ENCODE data around the gene ACAA1. TPM values are rescaled to one million over a fixed set of nuclear protein-coding genes. Genes with fewer than 3 reads are reported as not detected.

Gene ACAA1
- total RNA-seq, 1 experiment from 2014 or later, result 44.3 TPM

DNA sequence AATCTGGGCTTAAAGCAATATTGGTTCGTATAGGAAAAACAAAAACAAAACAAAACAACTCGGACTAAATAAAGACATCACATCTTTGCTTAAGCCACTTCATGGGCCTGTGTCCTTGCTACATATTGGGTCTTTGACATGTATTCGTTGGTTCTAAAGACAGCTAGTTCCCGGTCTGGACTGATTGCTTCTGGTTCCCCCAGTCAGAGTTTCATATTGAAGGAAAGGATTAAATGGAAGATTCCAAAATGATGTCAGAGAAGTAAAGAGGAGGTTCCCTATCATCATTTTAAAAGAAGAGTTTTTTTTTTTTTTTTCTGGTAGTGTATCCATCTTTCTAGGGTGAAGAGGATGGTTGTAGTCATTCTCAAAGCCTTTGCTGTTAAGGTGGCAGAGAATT is 30.7 kb upstream of the ACAA1 start:
- Mint-ChIP-seq H3K9me3 (no peaks in the 10 kb centered on the region), H3K27ac (0 out of 7 replicates have a peak overlapping the region, but pooled peaks of 1 of the 3 experiments have one; percentile 39), H3K4me3 (peak overlapping the region in 1 of 2 experiments; percentile 36; a peak in 2 of 5 replicates), H3K27me3 (ENCODE audit: low read depth) (0 out of 2 replicates have a peak, but pooled peaks cover 3% of the 10 kb centered on the region), H3K4me1 (peaks cover 21 to 24% of the 10 kb centered on the region in 2 experiments), H3K36me3 (ENCODE audit: insufficient read depth in 1 of 3, low read depth in 3 of 3) (peaks cover 0 to 4% (median 0%) of the 10 kb centered on the region in 3 experiments; a peak in 1 of 7 replicates)
- H3K9ac ChIP-seq (ENCODE audit: extremely low read depth, insufficient read length, low read length), result no peak overlapping the region
- H3K27ac ChIP-seq (ENCODE audit: insufficient read length, low read depth, low read length), result no peak overlapping the region
- no peak overlapping the region for H2BK5ac ChIP-seq (ENCODE audit: insufficient read length, low read length)
- no peak overlapping the region for H3K14ac ChIP-seq (ENCODE audit: insufficient read depth, low read length)
- no peaks in the 10 kb centered on the region for H3K27me3 ChIP-seq (ENCODE audit: insufficient read depth, low read length)
- H3K4ac ChIP-seq (ENCODE audit: low read depth, low read length), result no peak overlapping the region
- no peak overlapping the region for H3T11ph ChIP-seq (ENCODE audit: low read length)
- no peak overlapping the region for H3K23ac ChIP-seq (ENCODE audit: insufficient read length, low read depth, low read length)
- no peak overlapping the region for H3K56ac ChIP-seq (ENCODE audit: insufficient read length, low read depth, low read length)
- H4K20me1 ChIP-seq (ENCODE audit: control insufficient read depth, insufficient read depth, insufficient read length), result no peaks in the 10 kb centered on the region
- H3K23me2 ChIP-seq (ENCODE audit: insufficient read length, low read depth, low read length, poor library complexity, severe bottlenecking), result peaks cover 3% of the 10 kb centered on the region
- no peak overlapping the region for H3K18ac ChIP-seq (ENCODE audit: insufficient read length, low read depth, low read length)
- no peak overlapping the region for H4K5ac ChIP-seq (ENCODE audit: insufficient read length, low read depth, low read length)
- no peak overlapping the region for H4K91ac ChIP-seq (ENCODE audit: insufficient read length, low read depth, low read length)
- no peak overlapping the region for H2BK20ac ChIP-seq (ENCODE audit: low read depth, low read length, poor library complexity, severe bottlenecking)
- peaks cover under 1% of the 10 kb centered on the region for H3K79me1 ChIP-seq (ENCODE audit: insufficient read depth, low read depth, low read length, poor library complexity, severe bottlenecking)
- no peak for DNase-seq
- H3K79me2 ChIP-seq (ENCODE audit: insufficient read depth, low read length), result peaks cover 18% of the 10 kb centered on the region; the same call in 1 of the 2 replicates
- no CpG with 5 or more reads among the region's 4 CpGs for WGBS (ENCODE audit: extremely low coverage, insufficient read length, low lambda C conversion rate)
- no peak overlapping the region for H2BK120ac ChIP-seq (ENCODE audit: low read depth, low read length, poor library complexity, severe bottlenecking)
- no peak overlapping the region for H4K8ac ChIP-seq (replicated peaks; ENCODE audit: insufficient read length, low read depth, low read length)
- no peak overlapping the region for H3K4me2 ChIP-seq (ENCODE audit: insufficient read depth, insufficient read length, low read length)
- no peak for TF ChIP-seq CTCF (conservative IDR thresholded peaks at IDR 0.05)
- no peaks in the 10 kb centered on the region for H3K4me1 ChIP-seq (ENCODE audit: insufficient read depth, low read length)
- H2AK5ac ChIP-seq (ENCODE audit: insufficient read length, low read length), result no peak overlapping the region
- no peak overlapping the region for H2AFZ ChIP-seq (ENCODE audit: low read length)
- no peak overlapping the region for H2BK15ac ChIP-seq (ENCODE audit: low read depth, low read length)
- no peaks in the 10 kb centered on the region for H3K9me3 ChIP-seq (ENCODE audit: control insufficient read depth, low read depth, low read length)
- H2BK12ac ChIP-seq (ENCODE audit: insufficient read length, low read depth, low read length), result no peak overlapping the region
